OCI-LY7 (cell line): ENCODE data around the gene CREB5. TPM values are rescaled to one million over a fixed set of nuclear protein-coding genes. Genes with fewer than 3 reads are reported as not detected.

Experiments used
- BruUV-seq: library from RNA; stranded (reverse); fragments of 400-500 nt; replicated peaks from 2 replicates; lab custom pipeline; 2021; lab: Mats Ljungman, UMichigan
- CTCF ChIA-PET: fragments of 300-600 bp; sonication (Branson Sonifier 250); formaldehyde crosslinking; loops from one replicate; lab custom pipeline; 2022; ENCODE audit warnings: antibody characterized with exemption; ENCODE audit not compliant: unreplicated experiment; lab: Charles Lee
- POLR2A ChIA-PET: fragments of 300-600 bp; sonication (Branson Sonifier 250); formaldehyde crosslinking; loops from one replicate; lab custom pipeline; 2022; ENCODE audit warnings: antibody characterized with exemption; lab: Charles Lee
- DNase-seq: peaks from one replicate; pipeline ENCODE4 v3.0.0-alpha.2; 2015; ENCODE audit warnings: low spot score
- H2AFZ ChIP-seq: fragments of 200-600 bp; sonication (generic), shearing (Covaris generic); 2 replicates; pipeline ENCODE4 v1.6.1; 2014; ENCODE audit warnings: mild to moderate bottlenecking, antibody characterized with exemption, low read length, moderate library complexity
- H3K27ac ChIP-seq: fragments of 200-600 bp; sonication (generic); 2 replicates; pipeline ENCODE4 v1.5.1; 2014; ENCODE audit warnings: mixed run types, low read depth, mild to moderate bottlenecking, moderate library complexity, low read length, inconsistent platforms; ENCODE audit not compliant: poor library complexity, severe bottlenecking
- H3K36me3 ChIP-seq: fragments of 200-600 bp; sonication (generic); 2 replicates; pipeline ENCODE4 v1.6.1; 2014; ENCODE audit warnings: mild to moderate bottlenecking, antibody characterized with exemption, low read length, moderate library complexity, mixed read lengths; ENCODE audit not compliant: insufficient read depth
- H3K4me1 ChIP-seq: fragments of 200-600 bp; sonication (generic); 2 replicates; pipeline ENCODE4 v1.5.1; 2014; ENCODE audit warnings: mild to moderate bottlenecking, low read length; ENCODE audit not compliant: insufficient read depth, poor library complexity, severe bottlenecking
- H3K4me2 ChIP-seq: fragments of 200-600 bp; sonication (generic); 2 replicates; pipeline ENCODE4 v1.6.1; 2014; ENCODE audit warnings: mild to moderate bottlenecking, low read length
- H3K4me3 ChIP-seq: fragments of 200-600 bp; sonication (generic); 2 replicates; pipeline ENCODE4 v1.5.1; 2014; ENCODE audit warnings: mild to moderate bottlenecking, low read depth, low read length; ENCODE audit not compliant: poor library complexity, severe bottlenecking
- H3K79me2 ChIP-seq: fragments of 200-600 bp; sonication (generic); 2 replicates; pipeline ENCODE4 v1.6.1; 2016; ENCODE audit warnings: low read depth, mild to moderate bottlenecking, low read length, moderate library complexity, mixed read lengths; ENCODE audit not compliant: insufficient read depth
- H3K9me2 ChIP-seq: fragments of 200-600 bp; sonication (generic); 2 replicates; pipeline ENCODE4 v1.6.1; 2016; ENCODE audit warnings: mild to moderate bottlenecking, low read length, mixed read lengths; ENCODE audit not compliant: insufficient read depth
- H3K9me3 ChIP-seq: fragments of 200-600 bp; sonication (generic); 2 replicates; pipeline ENCODE4 v1.6.1; 2014; ENCODE audit warnings: mild to moderate bottlenecking, mixed run types, low read length, mixed read lengths
- H4K20me1 ChIP-seq: fragments of 200-600 bp; sonication (generic); 2 replicates; pipeline ENCODE4 v1.6.1; 2014; ENCODE audit warnings: mild to moderate bottlenecking, antibody characterized with exemption, low read length, moderate library complexity, mixed read lengths; ENCODE audit not compliant: insufficient read depth
- CTCF ChIP-seq: fragments of 200-600 bp; sonication (generic); conservative IDR thresholded peaks from 2 replicates; pipeline ENCODE4 v1.5.1; 2014; ENCODE audit warnings: mild to moderate bottlenecking, antibody characterized with exemption, low read length, moderate library complexity, mixed read lengths
- EZH2phosphoT487 ChIP-seq: fragments of 200-600 bp; sonication (generic); IDR thresholded peaks from 2 replicates; pipeline ENCODE4 v1.6.1; 2018; ENCODE audit warnings: low read depth, borderline replicate concordance, mild to moderate bottlenecking, mixed run types, antibody characterized with exemption, low read length, moderate library complexity, mixed read lengths
- intact Hi-C: fragments of 100-400 bp; cut with micrococcal nuclease; formaldehyde crosslinking; loops from one replicate; pipeline ENCODE4 v1.10.0; 2022; ENCODE audit not compliant: unreplicated experiment
- total RNA-seq, 2 experiments: library from RNA; depleted of rRNA in 1 of 2; stranded (reverse); fragments of >200 nt in 1 of 2; shearing (Covaris generic) in 1 of 2; gene quantifications; 2 replicates each; pipeline ENCODE4 v1.2.3, GENCODE V29; 2014 to 2022

CREB5 gene
- total RNA-seq, 2 experiments from 2014 or later = 2.0 to 13.3 TPM

DNA sequence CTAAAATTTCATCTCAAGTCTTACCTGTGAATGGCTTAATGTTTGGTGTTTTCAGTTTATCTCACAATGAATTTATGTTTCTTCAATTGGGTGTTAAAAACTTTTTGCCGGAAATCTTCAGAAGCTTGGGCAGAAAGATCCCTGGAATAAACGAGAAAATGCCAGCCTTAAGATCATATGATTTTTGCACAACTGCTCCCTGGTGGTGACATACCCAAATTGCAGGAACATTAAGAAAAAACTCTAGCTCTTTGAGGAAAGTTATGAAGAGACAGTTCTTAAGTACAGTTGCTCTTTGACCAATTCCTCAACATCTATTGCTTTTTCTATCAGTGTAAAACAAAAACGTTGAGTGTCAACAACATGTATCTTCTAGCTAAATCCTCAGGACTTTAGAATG lies 48.2 kb upstream of the CREB5 start:
- POLR2A ChIA-PET = interaction anchor here (1.4 kb wide), 1 partner anchor 505 kb away, joined by 3 read pairs; no protein-coding TSS in a partner anchor

DNA sequence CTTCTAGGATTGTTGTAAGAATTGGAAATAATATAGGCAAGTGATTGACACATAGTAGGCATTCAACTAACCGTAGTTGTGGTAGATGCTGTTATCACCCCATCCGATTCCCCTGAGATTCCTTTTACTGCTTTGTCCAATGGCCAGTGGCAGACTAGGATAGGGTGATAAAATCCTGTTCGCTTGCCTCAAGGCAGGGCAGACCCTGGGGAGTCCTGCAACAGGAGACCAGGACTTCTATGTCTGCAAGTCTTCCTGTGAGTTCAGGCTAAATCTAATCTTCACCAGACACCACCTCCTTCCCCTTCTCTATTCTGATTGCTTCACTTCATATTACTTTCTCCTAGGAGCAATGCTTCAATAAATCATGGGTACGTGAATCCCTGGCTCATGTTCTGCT lies 42.8 kb upstream of the CREB5 start:
- H2AFZ ChIP-seq = no peak overlapping the region
- no peaks in the 10 kb centered on the region for H4K20me1 ChIP-seq
- H3K79me2 ChIP-seq = no peaks in the 10 kb centered on the region
- TF ChIP-seq EZH2phosphoT487 = no peak
- TF ChIP-seq CTCF = no peak
- POLR2A ChIA-PET = no interaction called here
- BruUV-seq = no TSS peak
- no peak for DNase-seq
- CTCF ChIA-PET = no interaction called here
- no peaks in the 10 kb centered on the region for H3K9me2 ChIP-seq
- no peak overlapping the region for H3K4me2 ChIP-seq
- no peaks in the 10 kb centered on the region for H3K9me3 ChIP-seq
- intact Hi-C loops = no loop called here
- no peak overlapping the region for H3K27ac ChIP-seq
- H3K36me3 ChIP-seq = no peaks in the 10 kb centered on the region
- H3K4me3 ChIP-seq = no peak overlapping the region
- no peaks in the 10 kb centered on the region for H3K4me1 ChIP-seq

More for the DNA sequence above, 48.2 kb upstream of the CREB5 start:
- no peak overlapping the region for H2AFZ ChIP-seq
- no peaks in the 10 kb centered on the region for H4K20me1 ChIP-seq
- TF ChIP-seq EZH2phosphoT487 (no peak), CTCF (peak; percentile 71)
- H3K4me3 ChIP-seq = no peak overlapping the region
- no peak overlapping the region for H3K27ac ChIP-seq
- no peaks in the 10 kb centered on the region for H3K36me3 ChIP-seq
- no peak overlapping the region for H3K4me2 ChIP-seq
- BruUV-seq = no TSS peak
- intact Hi-C loops = no loop called here
- H3K9me2 ChIP-seq = no peaks in the 10 kb centered on the region
- CTCF ChIA-PET = interaction anchor here (0.9 kb wide), 1 partner anchor 1168 kb away, joined by 3 read pairs; no protein-coding TSS in a partner anchor
- 0 out of 2 replicates have a peak, but pooled peaks cover 7% of the 10 kb centered on the region for H3K9me3 ChIP-seq
- H3K4me1 ChIP-seq = no peaks in the 10 kb centered on the region
- DNase-seq = no peak
- H3K79me2 ChIP-seq = no peaks in the 10 kb centered on the region

- Histone ChIP-seq H3K27ac (no peak overlapping the region), H4K20me1 (no peaks in the 10 kb centered on the region), H2AFZ (no peak overlapping the region), H3K9me3 (no peaks in the 10 kb centered on the region), H3K4me3 (no peak overlapping the region), H3K4me2 (no peak overlapping the region), H3K36me3 (no peaks in the 10 kb centered on the region), H3K9me2 (no peaks in the 10 kb centered on the region), H3K79me2 (no peaks in the 10 kb centered on the region), H3K4me1 (no peaks in the 10 kb centered on the region)
- BruUV-seq = no TSS peak
- intact Hi-C loops = no loop called here
- TF ChIP-seq CTCF = no peak
- TF ChIP-seq EZH2phosphoT487 = no peak
- DNase-seq = no peak
- POLR2A ChIA-PET = interaction anchor here (0.6 to 0.7 kb wide), 2 partner anchors 55 to 665 kb away, joined by 3 to 8 read pairs; no protein-coding TSS in a partner anchor
- CTCF ChIA-PET = no interaction called here
These were observed 40.5 kb upstream of the CREB5 start for GRCh38 chr7:28371846-28372245.
